Ureter (tissue), 1 donor: Measurements from ENCODE around the gene PRR36. TPM values are rescaled to one million over a fixed set of nuclear protein-coding genes. Genes with fewer than 3 reads are reported as not detected.

Source experiments
- DNase-seq: peaks from one replicate; pipeline ENCODE4 v3.0.0-alpha.2; 2020; ENCODE audit warnings: low spot score
- total RNA-seq: library from RNA; stranded (reverse); gene quantifications from one replicate; pipeline ENCODE4 v1.2.4, GENCODE V29; 2023
- donor health status: DM: yes; HTN: yes; CAD: no.

The PRR36 gene
- total RNA-seq, 1 donor from 2014 or later = 2.0 TPM

DNA sequence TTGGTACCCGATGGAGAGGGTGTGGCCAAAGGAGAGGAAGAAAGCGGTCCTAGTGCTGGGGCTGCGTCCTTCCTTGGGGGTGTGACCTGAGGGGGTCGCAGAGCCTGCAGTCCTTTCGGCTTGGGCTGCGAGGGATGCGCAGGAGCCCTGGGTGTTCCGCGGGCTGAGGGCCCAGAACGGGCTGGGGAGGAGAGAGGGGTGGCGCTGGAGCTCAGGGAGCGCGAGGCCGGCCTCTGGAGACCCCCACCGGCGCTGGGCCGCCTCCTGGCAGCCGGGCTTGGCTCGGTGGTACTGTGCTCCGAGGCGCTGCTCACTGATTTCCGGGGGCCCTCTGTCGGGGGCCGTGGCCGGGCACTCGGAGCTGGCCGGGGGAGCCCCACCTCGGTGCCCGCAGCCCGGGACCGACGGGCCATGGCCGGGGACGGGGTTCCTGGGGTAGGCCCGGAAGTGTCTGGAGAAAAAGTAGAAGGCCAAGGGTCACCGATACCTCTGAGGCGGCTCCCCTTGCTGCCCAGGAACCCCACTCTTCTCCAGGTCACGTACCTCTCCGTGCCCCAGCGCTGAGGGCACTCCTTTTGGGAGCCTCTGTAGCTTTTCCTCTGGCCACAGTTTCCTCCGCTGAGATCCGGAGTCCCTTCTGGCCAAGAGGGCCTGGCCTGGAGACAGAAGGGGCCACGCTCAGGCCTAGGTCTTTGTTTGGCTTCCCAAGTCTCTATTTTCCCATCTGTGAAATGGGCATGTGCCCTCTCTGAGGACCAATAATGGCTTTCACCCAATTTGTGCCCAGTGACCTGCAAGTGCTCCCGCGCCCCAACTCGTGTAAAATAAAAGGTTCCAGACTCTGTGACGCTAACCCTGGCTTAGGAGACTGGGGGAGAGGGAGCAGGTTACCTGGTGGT lies 1.6 kb downstream of the PRR36 start:
- DNase-seq = peak; percentile 42

- peak; percentile 95 for DNase-seq
These were observed 2.5 kb downstream of the PRR36 start for GRCh38 chr19:7871437-7872305.

GRCh38 chr19:7870571-7871436 lies 3.4 kb downstream of the PRR36 start:
- DNase-seq = peak; percentile 81

DNA sequence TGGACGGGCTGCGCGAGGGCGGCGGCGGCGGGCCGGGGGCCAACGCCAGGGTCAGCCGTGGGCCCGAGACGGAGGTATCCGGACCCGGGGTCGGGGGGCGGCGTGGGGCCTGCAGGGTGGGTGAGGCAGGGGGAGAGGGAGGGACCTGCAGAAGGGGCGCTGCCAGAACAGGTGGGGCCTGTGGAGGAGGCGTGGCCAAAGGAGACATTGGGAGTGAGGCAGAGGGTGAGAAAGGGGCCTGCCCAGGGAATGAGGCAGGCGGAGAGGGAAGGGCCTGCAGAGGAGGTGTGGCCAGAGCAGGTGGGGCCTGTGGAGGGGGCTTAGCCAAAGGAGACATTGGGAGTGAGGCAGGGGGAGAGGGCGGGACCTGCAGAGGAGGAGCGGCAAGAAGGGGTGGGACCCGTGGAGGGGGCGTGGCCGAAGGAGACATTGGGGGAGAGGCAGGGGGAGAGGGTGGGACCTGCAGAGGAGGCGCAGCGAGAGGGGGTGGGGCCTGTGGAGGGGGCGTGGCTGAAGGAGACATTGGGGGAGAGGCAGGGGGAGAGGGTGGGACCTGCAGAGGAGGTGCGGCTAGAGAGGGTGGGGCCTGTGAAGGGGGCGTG lies 4.2 kb downstream of the PRR36 start:
- DNase-seq = peak; percentile 73

GRCh38 chr19:7869453-7869909 lies 4.7 kb downstream of the PRR36 start:
- peak; percentile 76 for DNase-seq

GRCh38 chr19:7868671-7869452 lies 5.3 kb downstream of the PRR36 start:
- DNase-seq = peak; percentile 66

- DNase-seq = peak; percentile 42
These were observed 5.9 kb downstream of the PRR36 start for GRCh38 chr19:7868326-7868670.

DNA sequence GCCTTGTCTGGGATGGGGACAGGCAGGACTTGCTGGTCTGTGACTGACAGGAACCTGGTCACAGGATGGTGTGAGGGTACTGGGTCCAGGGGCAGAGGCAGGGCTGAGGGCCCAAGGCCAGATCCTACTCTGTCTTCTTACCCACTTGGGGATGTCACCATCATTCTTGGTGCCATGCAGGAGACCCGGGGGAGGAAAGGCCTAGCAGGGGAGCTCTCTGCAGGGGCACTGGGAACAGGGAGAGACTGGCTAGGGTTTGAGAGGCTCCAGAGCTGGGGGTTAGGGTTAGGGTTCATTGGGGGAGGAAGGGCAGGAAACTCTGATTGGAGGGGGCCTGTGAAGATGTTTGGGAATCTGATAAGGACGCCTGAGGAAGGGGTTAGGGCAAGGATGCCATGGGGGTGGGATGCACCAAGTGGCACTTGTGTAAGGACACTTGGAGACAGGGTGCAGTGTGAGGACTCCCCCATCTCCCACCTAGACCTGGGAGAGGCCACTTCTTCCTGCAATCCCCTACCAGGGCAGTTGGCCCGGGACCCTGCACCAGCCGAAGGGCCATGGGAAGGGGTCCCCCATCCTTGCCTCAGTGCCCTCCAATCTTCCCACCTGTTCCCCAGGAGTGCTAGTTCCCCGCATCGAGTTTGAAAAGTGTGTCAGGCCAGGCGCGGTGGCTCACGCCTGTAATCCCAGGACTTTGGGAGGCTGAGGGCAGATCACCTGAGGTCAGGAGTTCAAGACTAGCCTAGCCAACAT lies 6.9 kb downstream of the PRR36 start:
- no peak for DNase-seq

DNA sequence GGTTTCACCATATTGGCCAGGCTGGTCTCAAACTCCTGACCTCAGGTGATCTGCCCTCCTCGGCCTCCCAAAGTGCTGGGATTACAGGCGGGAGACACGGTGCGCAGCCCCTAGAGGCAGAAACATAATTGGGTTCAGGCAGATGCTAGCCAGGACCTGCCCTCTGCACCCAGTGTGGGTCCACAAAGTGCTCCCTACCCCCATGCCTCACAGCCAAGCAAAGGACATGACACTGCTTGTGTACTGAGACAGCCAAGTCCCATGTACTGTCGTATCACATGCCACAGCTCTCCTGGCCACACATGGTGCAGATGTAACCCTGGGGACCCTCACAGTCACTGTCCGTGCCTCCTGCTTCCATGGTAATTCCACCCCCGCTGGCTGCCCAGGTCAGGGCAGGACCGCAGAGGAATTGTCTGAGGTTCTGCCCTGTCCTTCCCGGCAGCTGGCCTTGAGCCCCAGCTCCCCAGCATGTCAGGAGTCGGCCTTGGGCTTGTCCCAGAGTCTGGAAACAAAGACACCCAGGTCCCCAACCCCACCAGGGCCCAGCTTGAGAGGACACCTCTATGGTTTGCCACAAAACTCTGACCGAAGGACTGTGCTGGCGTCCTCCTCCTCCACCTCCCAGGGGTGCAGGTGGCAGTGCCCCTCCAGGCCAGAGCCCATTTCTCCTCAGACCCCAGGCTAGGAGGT lies 7.6 kb downstream of the PRR36 start:
- peak; percentile 38 for DNase-seq

GRCh38 chr19:7865262-7865911 lies 8.8 kb downstream of the PRR36 start:
- no peak for DNase-seq

DNA sequence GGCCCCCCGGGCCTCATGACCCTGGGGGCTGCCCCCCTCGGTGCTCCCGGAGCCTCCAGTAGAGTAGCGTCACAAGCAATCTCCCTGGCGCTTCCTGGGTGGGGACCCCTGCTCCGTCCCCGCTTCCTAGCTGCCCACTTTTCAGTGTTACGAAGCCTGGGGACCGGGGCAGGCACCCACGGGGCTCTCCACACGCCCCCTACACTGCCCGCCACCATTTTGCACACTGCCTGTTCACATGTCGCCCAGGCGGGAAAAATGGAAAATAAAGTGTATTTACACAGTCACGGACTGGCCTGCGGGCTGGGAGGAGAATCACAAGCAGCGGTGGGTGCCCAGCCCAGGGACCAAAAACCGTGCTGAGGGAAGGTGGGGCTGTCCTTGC lies 9.5 kb downstream of the PRR36 start:
- no peak for DNase-seq

DNA sequence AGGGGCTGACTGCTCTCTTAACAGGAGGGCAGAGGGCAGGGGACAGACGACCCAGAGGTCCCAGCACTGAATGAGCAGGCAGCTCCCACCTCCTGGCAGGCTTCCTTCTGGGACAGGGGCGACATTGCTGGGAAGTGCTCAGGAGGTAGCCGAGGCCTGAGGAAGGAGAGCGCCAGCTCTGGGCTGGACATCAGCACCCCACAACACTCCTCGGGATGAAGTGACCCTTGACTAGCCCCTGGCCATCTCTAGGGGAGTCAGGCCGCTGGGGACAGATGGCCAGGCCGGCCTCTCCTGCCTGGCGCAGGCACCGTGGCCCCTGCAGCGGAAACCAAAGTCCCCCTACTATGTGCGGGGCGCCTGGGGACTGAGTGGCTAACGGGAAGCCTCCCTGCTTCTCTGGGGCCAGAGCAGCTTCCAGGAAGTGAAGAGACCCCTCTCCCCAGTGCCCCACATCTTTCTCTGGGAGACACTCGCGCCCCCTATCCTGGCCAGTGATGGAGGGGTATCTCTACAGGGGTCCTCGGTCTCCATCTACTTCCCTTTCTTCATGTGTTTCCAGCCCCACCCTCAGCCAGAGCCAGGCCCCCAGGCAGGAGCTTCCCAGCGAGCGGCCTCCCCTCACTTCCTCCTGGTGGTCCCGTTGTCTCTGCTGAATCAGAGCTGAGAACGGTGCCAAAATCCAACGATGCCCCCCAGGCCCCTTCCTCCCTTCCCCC lies 10.1 kb downstream of the PRR36 start:
- peak; percentile 41 for DNase-seq

GRCh38 chr19:7863157-7863970 lies 10.8 kb downstream of the PRR36 start:
- DNase-seq = peak; percentile 44

- peak; percentile 57 for DNase-seq
These were observed 11.7 kb downstream of the PRR36 start for GRCh38 chr19:7862413-7862951.

DNA sequence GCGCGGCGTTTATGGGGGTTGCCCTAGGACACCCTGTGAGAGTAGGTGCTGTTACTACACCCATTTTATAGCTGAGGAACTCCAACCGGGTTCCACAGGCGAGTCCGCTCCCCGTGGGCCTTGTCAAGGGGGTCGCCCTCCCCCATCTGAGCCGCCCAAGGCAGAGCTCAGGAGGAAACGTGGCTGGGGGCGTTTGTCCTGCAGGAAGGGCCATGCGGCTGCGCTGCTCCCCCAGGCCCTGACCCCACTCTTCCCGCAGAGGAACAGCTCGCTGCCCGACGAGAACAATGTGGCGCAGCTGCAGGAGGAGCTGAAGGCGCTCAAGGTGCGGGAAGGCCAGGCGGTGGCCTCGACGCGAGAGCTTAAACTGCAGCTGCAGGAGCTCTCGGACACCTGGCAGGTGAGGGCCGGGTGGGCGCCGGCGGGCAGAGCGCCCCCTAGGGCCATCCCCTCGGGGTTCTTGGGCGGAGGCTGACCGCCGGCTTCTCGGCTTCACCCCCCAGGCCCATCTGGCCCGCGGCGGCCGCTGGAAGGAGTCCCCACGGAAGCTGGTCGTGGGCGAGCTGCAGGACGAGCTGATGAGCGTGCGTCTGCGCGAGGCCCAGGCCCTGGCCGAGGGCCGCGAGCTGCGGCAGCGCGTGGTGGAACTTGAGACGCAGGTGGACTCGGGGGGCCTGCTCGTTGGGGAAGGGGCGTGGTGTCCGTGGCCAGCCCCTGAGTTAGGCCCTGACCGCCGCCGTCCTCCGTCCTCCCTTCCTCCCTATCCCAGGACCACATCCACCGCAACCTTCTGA lies 12.4 kb downstream of the PRR36 start:
- DNase-seq = no peak
